ENCODE data around the gene DPP9. TPM values are rescaled to one million over a fixed set of nuclear protein-coding genes. Genes with fewer than 3 reads are reported as not detected.
"Not testable (repeated sequence)": the region's sequence is repeated elsewhere in the genome, so short reads cannot be mapped to it uniquely, and the experiment has no call there.

The DPP9 gene
- total RNA-seq, 1 donor from 2014 or later = 98.7 TPM

- intact Hi-C loops (cut with micrococcal nuclease) = no loop called here
These were observed 32.3 kb downstream of the DPP9 start for GRCh38 chr19:4691373-4691772.

- intact Hi-C loops (cut with micrococcal nuclease) = no loop called here
These were observed 33.3 kb downstream of the DPP9 start for GRCh38 chr19:4690361-4690760.

- intact Hi-C loops (cut with micrococcal nuclease) = no loop called here
These were observed 34.2 kb downstream of the DPP9 start for GRCh38 chr19:4689403-4689802.

- intact Hi-C loops (cut with micrococcal nuclease) = no loop called here
These were observed 35.1 kb downstream of the DPP9 start for GRCh38 chr19:4688587-4688986.

- intact Hi-C loops (cut with micrococcal nuclease) = no loop called here
These were observed 36.2 kb downstream of the DPP9 start for GRCh38 chr19:4687396-4687795.

GRCh38 chr19:4686700-4687099, 36.9 kb downstream of the DPP9 start:
- intact Hi-C loops (cut with micrococcal nuclease) = no loop called here

GRCh38 chr19:4684312-4685095, 39.1 kb downstream of the DPP9 start:
- intact Hi-C loops (cut with micrococcal nuclease) = no loop called here

- intact Hi-C loops (cut with micrococcal nuclease) = no loop called here
These were observed 41.0 kb downstream of the DPP9 start for GRCh38 chr19:4682417-4683200.

GRCh38 chr19:4680021-4680420, 43.6 kb downstream of the DPP9 start:
- intact Hi-C loops (cut with micrococcal nuclease) = not testable (repeated sequence)

- intact Hi-C loops (cut with micrococcal nuclease) = loop anchor here (1.0 to 2.0 kb wide), 2 partner anchors 9 to 40 kb away; partner anchors contain the start of genes MYDGF and TNFAIP8L1
These were observed 44.5 kb downstream of the DPP9 start for GRCh38 chr19:4678881-4679790.

- intact Hi-C loops (cut with micrococcal nuclease) = no loop called here
These were observed 46.5 kb downstream of the DPP9 start for GRCh38 chr19:4676955-4677731.

GRCh38 chr19:4675346-4675745, 48.3 kb downstream of the DPP9 start:
- intact Hi-C loops (cut with micrococcal nuclease) = no loop called here

- intact Hi-C loops (cut with micrococcal nuclease) = no loop called here
These were observed 49.9 kb downstream of the DPP9 start for GRCh38 chr19:4673726-4674125.

- intact Hi-C loops (cut with micrococcal nuclease) = no loop called here
These were observed 50.4 kb downstream of the DPP9 start for GRCh38 chr19:4673216-4673615.

GRCh38 chr19:4671185-4671851, 52.3 kb downstream of the DPP9 start:
- intact Hi-C loops (cut with micrococcal nuclease) = loop anchor here (2.0 kb wide), 3 partner anchors 201 to 271 kb away; partner anchors contain the start of gene SH3GL1

GRCh38 chr19:4669723-4670480, 53.7 kb downstream of the DPP9 start, which contains the start of gene MYDGF:
TSS of gene MYDGF (minus strand) at chr19:4670342. CDS start at chr19:4670334, 8 bp downstream.
- intact Hi-C loops (cut with micrococcal nuclease) = loop anchor here (1.0 to 2.0 kb wide), 8 partner anchors 9 to 423 kb away; partner anchors contain the start of genes DPP9, FEM1A, SH3GL1 and TNFAIP8L1

- intact Hi-C loops (cut with micrococcal nuclease) = no loop called here
These were observed 59.0 kb downstream of the DPP9 start for GRCh38 chr19:4664642-4665041.

GRCh38 chr19:4662812-4663211, 60.8 kb downstream of the DPP9 start:
- intact Hi-C loops (cut with micrococcal nuclease) = no loop called here

All from T-helper 1 cell treated with Interleukin-12 subunit alpha and Interleukin-12 subunit beta and Interleukin-4 antibody, amounts not matched to agents 30 ng/mL and 1 ng/mL, for 36 hours (primary cell).